GM19043 (cell line): ENCODE results near the gene HLA-DRA.
A peak's percentile ranks its signal among the peaks of the same experiment; 100 is the strongest.

Source experiments
- ATAC-seq: cut with Tn5 transposase; IDR thresholded peaks from one replicate; pipeline ENCODE4 v1.9.1; 2021; ENCODE audit warnings: low read depth; ENCODE audit not compliant: unreplicated experiment

HLA-DRA gene

DNA sequence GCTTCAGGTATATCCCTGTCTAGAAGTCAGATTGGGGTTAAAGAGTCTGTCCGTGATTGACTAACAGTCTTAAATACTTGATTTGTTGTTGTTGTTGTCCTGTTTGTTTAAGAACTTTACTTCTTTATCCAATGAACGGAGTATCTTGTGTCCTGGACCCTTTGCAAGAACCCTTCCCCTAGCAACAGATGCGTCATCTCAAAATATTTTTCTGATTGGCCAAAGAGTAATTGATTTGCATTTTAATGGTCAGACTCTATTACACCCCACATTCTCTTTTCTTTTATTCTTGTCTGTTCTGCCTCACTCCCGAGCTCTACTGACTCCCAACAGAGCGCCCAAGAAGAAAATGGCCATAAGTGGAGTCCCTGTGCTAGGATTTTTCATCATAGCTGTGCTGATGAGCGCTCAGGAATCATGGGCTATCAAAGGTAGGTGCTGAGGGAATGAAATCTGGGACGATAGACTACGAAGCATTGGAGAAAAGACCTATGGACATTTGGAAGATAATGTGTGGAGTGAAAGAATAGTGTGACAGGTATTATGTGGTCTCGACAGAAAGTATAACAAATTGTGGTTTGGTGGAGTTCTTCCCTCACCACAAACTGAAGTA lies at the start of gene HLA-DRA:
Gene HLA-DRA (plus strand): TSS at position 286 of the 613 bp plus-strand sequence. CDS start 64 bp downstream, at position 350.
- ATAC-seq, result peak; percentile 73

GRCh38 chr6:32391505-32391904 lies 48.2 kb upstream of the HLA-DRA start:
- no peak for ATAC-seq

- ATAC-seq, result no peak
These were observed 45.8 kb upstream of the HLA-DRA start for GRCh38 chr6:32393665-32394420.

- no peak for ATAC-seq
These were observed 43.7 kb upstream of the HLA-DRA start for GRCh38 chr6:32396028-32396427.

- peak; percentile 55 for ATAC-seq
These were observed 42.3 kb upstream of the HLA-DRA start for GRCh38 chr6:32397252-32397920.

DNA sequence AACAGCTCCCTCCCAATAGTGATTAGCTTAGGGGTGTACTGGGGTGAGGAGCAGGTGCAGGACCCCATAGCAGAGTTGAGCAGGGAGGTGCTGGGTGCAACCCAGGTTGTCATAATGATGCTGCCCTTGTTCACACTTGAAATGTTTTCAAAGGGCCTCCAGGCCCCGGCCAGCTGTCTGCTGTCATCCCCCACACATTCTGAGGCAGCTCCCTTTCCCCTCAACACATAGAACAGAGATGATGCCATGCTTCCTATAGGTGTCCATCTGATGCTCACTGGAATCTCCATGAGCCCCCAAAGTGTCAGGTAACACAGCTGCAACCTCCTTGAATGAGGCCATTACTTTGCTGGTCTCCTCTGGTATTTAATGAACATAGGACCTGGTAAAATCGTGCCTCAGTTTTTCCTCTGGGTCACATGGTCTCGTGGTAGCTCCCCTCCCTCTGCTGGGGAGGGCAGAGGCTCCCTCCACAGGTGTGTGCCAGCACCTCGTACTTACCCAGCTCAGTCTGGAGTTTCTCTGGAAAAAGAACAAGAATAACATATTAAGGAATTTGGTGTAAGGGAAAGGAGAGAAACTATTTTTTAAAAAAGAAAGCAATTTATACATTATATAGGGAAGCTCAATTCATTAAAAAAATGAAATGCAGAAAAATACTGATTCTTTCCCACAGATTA lies 38.3 kb upstream of the HLA-DRA start:
- no peak for ATAC-seq

DNA sequence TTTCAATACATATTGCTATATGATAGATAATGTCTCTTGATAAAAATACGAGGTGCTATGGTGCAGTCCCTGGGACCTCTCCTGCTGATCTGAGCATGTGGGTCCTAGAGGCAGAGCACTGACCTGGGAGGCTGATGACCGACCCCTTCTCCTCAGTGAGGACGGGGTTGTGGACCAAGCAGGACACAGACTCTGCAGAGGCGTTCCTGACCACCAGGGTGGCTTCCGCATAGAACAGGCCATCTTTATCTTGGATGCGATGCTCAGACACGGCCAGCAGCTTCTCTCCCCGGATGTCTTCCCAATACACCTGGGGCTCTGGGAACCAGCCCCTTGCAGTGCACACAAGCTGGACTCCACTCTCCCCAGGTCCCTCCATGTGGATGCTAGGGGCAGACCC lies 36.9 kb upstream of the HLA-DRA start:
- ATAC-seq, result no peak

GRCh38 chr6:32405656-32406055 lies 34.0 kb upstream of the HLA-DRA start:
- ATAC-seq, result no peak

DNA sequence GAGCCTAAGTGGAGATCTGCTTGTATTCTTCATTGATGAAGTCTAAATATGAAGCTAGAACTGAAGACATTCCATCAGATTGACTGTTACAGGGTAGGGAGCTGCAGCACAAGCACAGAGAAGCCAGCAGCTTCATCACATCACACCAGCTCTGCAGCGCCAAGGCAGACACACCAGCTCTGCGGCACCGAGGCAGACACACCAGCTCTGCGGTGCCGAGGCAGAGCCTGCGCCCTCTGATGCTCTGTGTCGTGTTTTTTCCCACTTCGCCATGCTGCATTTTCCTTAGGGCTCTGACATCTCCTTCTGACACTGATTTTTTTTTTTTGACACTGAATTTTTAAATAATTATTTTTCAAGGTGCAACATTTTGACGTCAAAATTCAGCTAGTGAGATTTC lies 33.5 kb upstream of the HLA-DRA start:
- ATAC-seq, result no peak

GRCh38 chr6:32406857-32407256 lies 32.8 kb upstream of the HLA-DRA start, which contains the start of gene BTNL2:
BTNL2 (minus strand) TSS chr6:32407181; CDS start chr6:32407123, 58 bp downstream.
- ATAC-seq, result no peak

DNA sequence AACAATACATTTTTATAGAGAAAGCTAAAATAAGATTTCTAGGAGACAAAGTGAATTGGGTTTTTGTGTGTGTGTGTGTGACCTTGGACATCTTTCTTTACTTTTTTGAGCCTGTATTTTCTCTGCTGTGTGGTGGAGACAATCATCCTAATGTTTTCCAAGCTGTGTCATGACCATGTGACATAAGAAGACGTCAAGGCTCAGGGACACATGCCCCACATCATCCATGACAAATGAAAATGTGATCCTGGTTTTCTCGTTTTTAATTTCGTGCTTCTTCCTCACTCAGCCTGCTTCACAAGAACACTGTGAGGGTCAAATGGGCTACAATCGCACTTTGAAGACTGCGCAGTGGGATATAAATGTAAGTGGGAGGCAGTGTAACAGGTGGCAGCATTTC lies 28.8 kb upstream of the HLA-DRA start:
- no peak for ATAC-seq

GRCh38 chr6:32411566-32412327 lies 27.9 kb upstream of the HLA-DRA start:
- ATAC-seq, result no peak

- ATAC-seq, result no peak
These were observed 26.1 kb upstream of the HLA-DRA start for GRCh38 chr6:32413427-32414047.

DNA sequence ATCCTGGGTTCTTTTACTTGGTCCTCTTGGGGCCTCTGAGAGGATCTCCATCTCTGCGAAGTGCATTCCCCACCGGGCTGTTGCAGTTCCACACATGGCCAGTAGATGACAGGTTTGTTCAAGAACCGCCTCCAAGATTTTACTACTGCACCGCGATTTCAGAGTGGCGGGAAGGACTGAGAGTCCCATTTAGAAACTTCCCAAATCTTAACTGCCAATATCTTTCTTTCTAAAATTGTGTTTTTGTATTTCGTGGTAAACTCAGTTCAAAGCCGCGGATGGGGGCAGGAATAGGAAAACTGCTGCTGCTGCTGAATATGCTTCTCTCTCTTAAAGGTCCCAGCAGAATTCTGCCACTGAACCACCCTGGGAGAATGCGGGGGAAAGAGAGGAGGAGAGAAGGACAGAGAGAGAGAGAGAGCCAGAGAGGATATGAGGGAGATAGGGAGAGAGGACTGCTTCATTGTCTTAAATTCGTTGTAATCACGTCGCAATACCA lies 24.1 kb upstream of the HLA-DRA start:
- ATAC-seq, result no peak

GRCh38 chr6:32416036-32416435 lies 23.7 kb upstream of the HLA-DRA start:
- no peak for ATAC-seq

- no peak for ATAC-seq
These were observed 14.9 kb upstream of the HLA-DRA start for GRCh38 chr6:32424589-32425300.

- ATAC-seq, result no peak
These were observed 13.3 kb upstream of the HLA-DRA start for GRCh38 chr6:32426338-32426737.

DNA sequence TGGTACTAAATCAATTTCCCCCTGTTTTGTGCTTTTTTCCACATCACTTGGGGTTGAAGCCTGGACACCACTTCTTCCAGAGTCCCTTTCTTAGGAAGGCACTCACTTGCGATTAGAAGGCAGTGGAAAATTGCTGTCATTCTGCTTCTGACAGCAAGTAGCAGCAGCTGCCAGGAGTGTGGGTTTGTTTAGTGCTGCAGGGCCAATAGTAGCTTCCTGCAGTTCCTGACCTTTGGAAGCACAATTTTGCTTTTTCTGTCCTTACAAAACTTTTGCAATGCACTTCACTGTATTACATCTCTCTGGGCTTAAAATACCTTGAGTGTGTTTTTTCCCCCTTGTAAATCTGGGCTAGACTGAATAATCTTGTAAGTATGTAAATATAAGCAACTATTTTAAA lies 12.5 kb upstream of the HLA-DRA start:
- ATAC-seq, result no peak

GRCh38 chr6:32427934-32428474 lies 11.7 kb upstream of the HLA-DRA start:
- no peak for ATAC-seq
